BJ (cell line): Measurements from ENCODE around the gene KRT77. TPM values are rescaled to one million over a fixed set of nuclear protein-coding genes. Genes with fewer than 3 reads are reported as not detected.

Experiments
- CTCF ChIA-PET: fragments of 350-600 bp; formaldehyde crosslinking; extraction: SDS; loops from one replicate; lab custom pipeline; 2021; ENCODE audit warnings: antibody characterized with exemption, inconsistent platforms; lab: Yijun Ruan, JAX
- POLR2A ChIA-PET: fragments of 300-600 bp; sonication (Branson Sonifier 250); formaldehyde crosslinking; extraction: SDS; loops from one replicate; lab custom pipeline; 2021; ENCODE audit warnings: antibody characterized with exemption; lab: Charles Lee
- DNase-seq: peaks from one replicate; pipeline ENCODE4 v3.0.0-alpha.2; 2011; ENCODE audit warnings: low read depth
- H3K27me3 ChIP-seq: 2 replicates; pipeline ENCODE4 v1.6.0; 2011; ENCODE audit warnings: low read length; ENCODE audit not compliant: control insufficient read depth, insufficient read depth
- H3K36me3 ChIP-seq: 2 replicates; pipeline ENCODE4 v1.5.1; 2011; ENCODE audit warnings: low read length; ENCODE audit not compliant: control insufficient read depth, insufficient read depth
- H3K4me3 ChIP-seq: 2 replicates; pipeline ENCODE4 v1.5.1; 2011; ENCODE audit warnings: low read depth, mild to moderate bottlenecking, control low read depth, low read length
- CTCF ChIP-seq: IDR thresholded peaks from 2 replicates; pipeline ENCODE4 v1.5.1; 2011; ENCODE audit warnings: low read depth, mild to moderate bottlenecking, control low read depth, inconsistent platforms, low read length, moderate library complexity; ENCODE audit not compliant: insufficient read depth
- polyA plus RNA-seq: library from polyadenylated mRNA; depleted of rRNA; stranded (reverse); fragments of >200 nt; gene quantifications from 2 replicates; pipeline ENCODE4 v1.2.3, GENCODE V29; 2011

The KRT77 gene
- polyA plus RNA-seq, 1 experiment = not detected

GRCh38 chr12:52648012-52648550 is 55.2 kb downstream of the KRT77 start:
- POLR2A ChIA-PET = no interaction called here
- no peak overlapping the region for H3K4me3 ChIP-seq
- no peaks in the 10 kb centered on the region for H3K36me3 ChIP-seq
- peaks cover 8% of the 10 kb centered on the region for H3K27me3 ChIP-seq
- TF ChIP-seq CTCF = no peak
- CTCF ChIA-PET = interaction anchor here (0.8 to 1.0 kb wide), 2 partner anchors 217 to 232 kb away, joined by 3 read pairs; no protein-coding TSS in a partner anchor
- DNase-seq = no peak

DNA sequence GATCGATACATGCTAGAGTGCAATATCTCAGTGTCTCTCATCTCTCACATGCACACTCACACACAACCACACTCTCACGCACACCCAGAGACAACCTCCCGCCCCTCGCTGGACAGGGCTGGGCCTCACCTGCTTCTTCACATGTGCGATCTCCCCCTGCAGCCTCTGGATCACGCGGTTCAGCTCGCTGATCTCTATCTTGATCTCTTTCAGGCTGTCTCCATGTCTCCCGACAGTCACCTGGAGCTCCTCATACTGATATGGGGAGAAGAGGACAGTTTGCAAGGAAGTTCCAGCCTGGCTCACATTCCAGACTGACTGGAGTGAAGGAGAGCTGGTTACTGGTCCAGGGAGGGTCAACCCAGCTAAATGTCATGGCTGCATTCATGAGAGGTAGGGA is 55.7 kb downstream of the KRT77 start:
- H3K4me3 ChIP-seq = no peak overlapping the region
- no peaks in the 10 kb centered on the region for H3K36me3 ChIP-seq
- CTCF ChIA-PET = interaction anchor here (0.8 kb wide), 1 partner anchor 232 kb away, joined by 3 read pairs; no protein-coding TSS in a partner anchor
- H3K27me3 ChIP-seq = peaks cover 7% of the 10 kb centered on the region
- TF ChIP-seq CTCF = no peak
- DNase-seq = no peak
- POLR2A ChIA-PET = no interaction called here

DNA sequence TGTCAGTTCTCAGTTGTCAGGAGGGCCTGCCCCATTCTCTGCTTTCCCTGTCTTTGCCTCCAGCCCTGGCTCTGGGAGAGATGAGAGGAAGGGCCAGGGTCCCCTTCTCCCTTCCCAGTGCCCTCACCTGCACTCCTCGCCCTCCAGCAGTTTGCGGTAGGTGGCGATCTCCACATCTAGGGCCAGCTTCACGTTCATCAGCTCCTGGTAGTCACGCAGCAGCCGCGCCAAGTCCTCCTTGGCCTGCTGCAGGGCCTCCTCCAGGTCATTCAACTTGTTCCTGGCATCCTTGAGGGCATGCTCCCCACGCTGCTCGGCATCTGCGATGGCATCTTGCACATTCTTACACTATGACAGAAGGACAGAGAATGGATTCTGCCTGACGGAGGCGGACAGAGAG is 56.7 kb downstream of the KRT77 start:
- Histone ChIP-seq H3K27me3 (peaks cover 12% of the 10 kb centered on the region), H3K4me3 (no peak overlapping the region), H3K36me3 (no peaks in the 10 kb centered on the region)
- no peak for TF ChIP-seq CTCF
- ChIA-PET POLR2A (no interaction called here), CTCF (no interaction called here)
- no peak for DNase-seq

DNA sequence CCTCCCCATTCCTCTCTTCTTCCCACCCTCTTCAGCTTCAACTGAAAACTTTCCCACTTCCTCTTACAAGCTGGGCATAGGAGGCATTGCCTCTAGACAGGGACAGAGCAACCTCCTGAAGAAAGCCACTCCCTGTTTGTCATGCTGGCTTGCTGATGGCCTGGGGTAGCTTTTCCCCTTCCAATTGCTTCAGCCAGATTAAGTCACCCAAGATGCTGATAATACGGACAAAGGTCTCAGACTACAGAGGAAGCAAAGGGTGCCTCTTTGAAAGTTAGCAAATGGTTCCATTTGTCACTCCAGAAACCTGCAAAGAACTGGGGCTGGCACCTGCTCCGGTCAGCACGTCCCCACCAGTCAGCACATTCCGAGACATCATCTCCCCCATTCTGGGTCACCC is 57.3 kb downstream of the KRT77 start:
- ChIA-PET CTCF (no interaction called here), POLR2A (no interaction called here)
- H3K27me3 ChIP-seq = peaks cover 14% of the 10 kb centered on the region

GRCh38 chr12:52645120-52645761 is 58.1 kb downstream of the KRT77 start:
- no peak for DNase-seq
- H3K27me3 ChIP-seq = peaks cover 14% of the 10 kb centered on the region
- H3K36me3 ChIP-seq = no peaks in the 10 kb centered on the region
- CTCF ChIA-PET = interaction anchor here (0.7 kb wide), 1 partner anchor 57 kb away, joined by 4 read pairs; no protein-coding TSS in a partner anchor
- no peak overlapping the region for H3K4me3 ChIP-seq
- POLR2A ChIA-PET = no interaction called here
- no peak for TF ChIP-seq CTCF

More for the DNA sequence above, 57.3 kb downstream of the KRT77 start:
- TF ChIP-seq CTCF = no peak
- Histone ChIP-seq H3K4me3 (no peak overlapping the region), H3K36me3 (no peaks in the 10 kb centered on the region)
- no peak for DNase-seq
